Neuronal stem cell (in vitro differentiated cells): ENCODE results near the gene SLC25A44.

Experiments
- DNase-seq: peaks from one replicate; pipeline ENCODE4 v3.0.0-alpha.2; 2013; ENCODE audit warnings: low spot score
- H2AFZ ChIP-seq: one replicate; pipeline ENCODE4 v1.6.1; 2013; ENCODE audit warnings: mild to moderate bottlenecking, low read length, inconsistent platforms
- H2AK5ac ChIP-seq: 2 replicates; pipeline ENCODE4 v1.6.1; 2013; ENCODE audit warnings: low read depth, mild to moderate bottlenecking, inconsistent platforms, low read length, moderate library complexity, mixed read lengths
- H2BK120ac ChIP-seq: 2 replicates; pipeline ENCODE4 v1.6.1; 2013; ENCODE audit warnings: low read depth, mild to moderate bottlenecking, inconsistent platforms, low read length, moderate library complexity, mixed read lengths
- H2BK12ac ChIP-seq: one replicate; pipeline ENCODE4 v1.6.1; 2013; ENCODE audit warnings: low read length, inconsistent platforms
- H2BK15ac ChIP-seq: 2 replicates; pipeline ENCODE4 v1.6.1; 2013; ENCODE audit warnings: mild to moderate bottlenecking, low read length, inconsistent platforms, mixed read lengths
- H2BK5ac ChIP-seq: one replicate; pipeline ENCODE4 v1.6.1; 2013; ENCODE audit warnings: inconsistent platforms, mild to moderate bottlenecking, low read length, moderate library complexity
- H3K14ac ChIP-seq: one replicate; pipeline ENCODE4 v1.6.1; 2013; ENCODE audit warnings: low read length, inconsistent platforms
- H3K18ac ChIP-seq: 2 replicates; pipeline ENCODE4 v1.6.1; 2013; ENCODE audit warnings: low read length, inconsistent platforms
- H3K23ac ChIP-seq: 2 replicates; pipeline ENCODE4 v1.6.1; 2013; ENCODE audit warnings: low read depth, mild to moderate bottlenecking, mixed read lengths, low read length, inconsistent platforms; ENCODE audit not compliant: poor library complexity
- H3K27ac ChIP-seq: replicated peaks from 3 replicates; pipeline ENCODE4 v1.5.1; 2013; ENCODE audit warnings: low read length, inconsistent platforms
- H3K27me3 ChIP-seq, 3 experiments: 2 replicates each; pipeline ENCODE4 v1.6.1; 2013; ENCODE audit warnings: low read length in 3 of 3, mild to moderate bottlenecking in 2 of 3, inconsistent platforms in 1 of 3, low read depth in 1 of 3, mixed read lengths in 1 of 3, moderate library complexity in 1 of 3; ENCODE audit not compliant: control insufficient read depth in 3 of 3, insufficient read depth in 3 of 3
- H3K36me3 ChIP-seq, 2 donors: replicated peaks in 1 of 2; 2 replicates each; pipeline ENCODE4 v1.6.1; 2013; ENCODE audit warnings: low read length in 2 of 2; ENCODE audit not compliant: control insufficient read depth in 2 of 2, insufficient read depth in 2 of 2
- H3K4ac ChIP-seq: 2 replicates; pipeline ENCODE4 v1.6.1; 2013; ENCODE audit warnings: inconsistent platforms, mild to moderate bottlenecking, low read length, moderate library complexity
- H3K4me1 ChIP-seq, 2 donors: 1 replicate in 1 of 2; 2 replicates in 1 of 2; pipeline ENCODE4 v1.6.1; 2013; ENCODE audit warnings: low read length in 2 of 2, low read depth in 1 of 2; ENCODE audit not compliant: control insufficient read depth in 2 of 2, insufficient read depth in 1 of 2
- H3K4me2 ChIP-seq: one replicate; pipeline ENCODE4 v1.6.1; 2013; ENCODE audit warnings: mild to moderate bottlenecking, low read length, inconsistent platforms; ENCODE audit not compliant: insufficient read depth, poor library complexity, severe bottlenecking
- H3K4me3 ChIP-seq, 2 donors: 2 replicates each; pipeline ENCODE4 v1.5.1; 2013; ENCODE audit warnings: low read length in 2 of 2, mild to moderate bottlenecking in 2 of 2, inconsistent platforms in 1 of 2, moderate library complexity in 1 of 2
- H3K79me1 ChIP-seq: one replicate; pipeline ENCODE4 v1.6.1; 2013; ENCODE audit warnings: low read depth, mild to moderate bottlenecking, inconsistent platforms, low read length, moderate library complexity
- H3K9ac ChIP-seq: one replicate; pipeline ENCODE4 v1.6.1; 2013; ENCODE audit warnings: mild to moderate bottlenecking, low read depth, low read length, inconsistent platforms; ENCODE audit not compliant: poor library complexity
- H3K9me3 ChIP-seq, 2 donors: replicated peaks in 1 of 2; 2 replicates each; pipeline versions ENCODE3 to v1.6.1; 2013; ENCODE audit warnings: low read length in 2 of 2, mild to moderate bottlenecking in 2 of 2, inconsistent platforms in 1 of 2, low read depth in 1 of 2, mixed read lengths in 1 of 2, moderate library complexity in 1 of 2; ENCODE audit not compliant: control insufficient read depth in 2 of 2, insufficient read depth in 1 of 2
- H4K8ac ChIP-seq: one replicate; pipeline ENCODE4 v1.6.1; 2013; ENCODE audit warnings: low read depth, mild to moderate bottlenecking, inconsistent platforms, low read length, moderate library complexity
- H4K91ac ChIP-seq: one replicate; pipeline ENCODE4 v1.6.1; 2013; ENCODE audit warnings: low read length, low read depth, mild to moderate bottlenecking, inconsistent platforms; ENCODE audit not compliant: poor library complexity
- WGBS, 2 donors: extraction: QIAGEN DNeasy Blood & Tissue Kit; methylation state at CpG; one replicate each; pipeline ENCODE4 v1.1.7; 2013; ENCODE audit warnings: missing lambda C conversion rate in 2 of 2, mixed read lengths in 1 of 2; ENCODE audit not compliant: insufficient read length in 2 of 2, insufficient replicate concordance in 1 of 2; ENCODE audit errors: extremely low coverage in 2 of 2; 5-methylcytosine and 5-hydroxymethylcytosine counted together

SLC25A44 gene

DNA sequence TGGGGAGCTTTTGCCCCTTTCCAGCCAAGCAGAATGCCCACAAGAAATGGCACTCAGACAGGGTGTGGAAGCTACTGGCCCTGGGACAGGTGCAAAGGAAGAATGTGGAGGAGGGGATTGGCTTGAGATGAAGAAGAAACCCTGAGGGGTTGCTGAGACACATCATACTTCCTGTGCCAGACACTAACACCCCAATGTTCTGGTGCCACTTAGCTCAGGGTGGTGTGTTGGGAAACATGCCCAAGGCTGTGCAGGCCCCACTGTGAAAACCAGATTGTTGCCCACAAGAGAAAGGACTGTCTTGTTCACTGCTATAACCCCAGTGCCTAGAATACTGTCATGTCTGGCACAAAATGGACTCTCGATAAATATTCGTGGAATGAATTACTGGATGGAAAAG is 63.8 kb downstream of the SLC25A44 start:
- H3K9me3 ChIP-seq = no peaks in the 10 kb centered on the region
- H3K4me2 ChIP-seq = no peak overlapping the region
- H3K4me1 ChIP-seq = no peaks in the 10 kb centered on the region
- H3K4me3 ChIP-seq = no peak overlapping the region
- no peak overlapping the region for H3K18ac ChIP-seq
- H4K91ac ChIP-seq = no peak overlapping the region
- peaks cover 0 to 2% (median 0%) of the 10 kb centered on the region in 3 experiments for H3K27me3 ChIP-seq
- H2AFZ ChIP-seq = no peak overlapping the region
- no peak for DNase-seq
- H2BK15ac ChIP-seq = no peak overlapping the region
- no peak overlapping the region for H3K23ac ChIP-seq
- no peak overlapping the region for H2BK5ac ChIP-seq
- peaks cover 2% of the 10 kb centered on the region for H3K79me1 ChIP-seq
- H3K14ac ChIP-seq = no peak overlapping the region
- no peak overlapping the region for H2AK5ac ChIP-seq
- no peak overlapping the region for H3K4ac ChIP-seq
- WGBS, 2 donors = no CpG with 5 or more reads among the region's 2 CpGs
- no peak overlapping the region for H3K9ac ChIP-seq
- H3K36me3 ChIP-seq = peaks cover 58 to 88% of the 10 kb centered on the region in 2 donors
- H2BK120ac ChIP-seq = no peak overlapping the region
- H2BK12ac ChIP-seq = no peak overlapping the region
- no peak overlapping the region for H3K27ac ChIP-seq
- no peak overlapping the region for H4K8ac ChIP-seq

DNA sequence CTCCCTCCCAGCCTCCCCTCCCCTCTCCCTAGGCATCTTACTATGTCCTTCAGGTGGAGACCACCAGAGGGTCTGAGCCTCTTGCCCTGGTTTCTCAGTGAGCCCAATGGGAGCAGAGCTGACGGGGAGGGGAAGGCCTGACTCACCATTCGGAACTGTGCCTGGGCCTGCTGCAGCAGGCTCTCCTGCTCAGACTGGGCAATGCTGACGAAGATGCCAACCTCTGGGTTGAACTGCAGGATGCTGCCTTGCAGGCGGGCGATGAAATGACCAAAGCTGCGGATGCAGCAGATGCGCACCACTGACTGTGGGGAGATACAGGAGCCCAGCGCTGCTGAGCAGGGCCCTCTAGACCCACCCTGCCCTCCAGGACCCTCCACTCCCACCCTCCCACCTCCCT is 65.0 kb downstream of the SLC25A44 start:
- no peak for DNase-seq
- Histone ChIP-seq H3K23ac (no peak overlapping the region), H2AK5ac (no peak overlapping the region), H3K14ac (no peak overlapping the region), H3K27ac (no peak overlapping the region), H3K18ac (no peak overlapping the region), H3K4me2 (no peak overlapping the region), H2BK120ac (no peak overlapping the region), H2BK15ac (no peak overlapping the region), H3K9ac (no peak overlapping the region), H3K9me3 (no peaks in the 10 kb centered on the region), H2BK5ac (no peak overlapping the region), H2AFZ (no peak overlapping the region), H2BK12ac (no peak overlapping the region), H3K27me3 (peaks cover 0 to 2% (median 0%) of the 10 kb centered on the region in 3 experiments), H3K79me1 (peaks cover 3% of the 10 kb centered on the region), H3K4me1 (no peaks in the 10 kb centered on the region), H4K8ac (no peak overlapping the region), H3K4ac (no peak overlapping the region), H3K4me3 (no peak overlapping the region), H3K36me3 (peaks cover 55 to 88% of the 10 kb centered on the region in 2 donors), H4K91ac (no peak overlapping the region)
- no CpG with 5 or more reads among the region's 8 CpGs for WGBS, 2 donors

DNA sequence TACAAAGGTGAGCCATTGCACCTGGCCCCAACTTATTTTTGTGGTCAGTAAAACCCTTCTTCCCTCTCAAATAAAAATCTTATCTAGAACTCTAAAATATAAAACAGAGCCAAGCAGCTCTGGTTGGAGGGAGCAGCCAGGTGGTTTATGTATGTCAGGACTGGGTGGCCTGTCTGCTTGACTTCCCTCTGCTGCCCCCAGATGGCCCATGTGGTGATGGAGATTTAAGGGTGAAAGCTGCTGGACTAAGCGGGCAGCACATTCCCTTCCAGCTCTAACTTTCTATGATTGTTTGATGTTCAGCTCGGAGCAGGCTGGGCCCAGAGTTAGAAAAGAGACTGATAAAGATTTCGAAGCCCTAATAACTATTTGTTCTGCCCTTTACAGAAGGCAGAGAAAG is 65.9 kb downstream of the SLC25A44 start:
- H3K4ac ChIP-seq = no peak overlapping the region
- no peak overlapping the region for H2AK5ac ChIP-seq
- no CpG with 5 or more reads among the region's 3 CpGs for WGBS, 2 donors
- H2BK120ac ChIP-seq = no peak overlapping the region
- H3K36me3 ChIP-seq = peaks cover 55 to 88% of the 10 kb centered on the region in 2 donors
- no peak for DNase-seq
- H3K27ac ChIP-seq = no peak overlapping the region
- H4K91ac ChIP-seq = no peak overlapping the region
- H3K4me1 ChIP-seq = no peaks in the 10 kb centered on the region
- H3K4me3 ChIP-seq = no peak overlapping the region
- no peak overlapping the region for H3K18ac ChIP-seq
- H3K9me3 ChIP-seq = no peaks in the 10 kb centered on the region
- H3K9ac ChIP-seq = no peak overlapping the region
- peaks cover 3% of the 10 kb centered on the region for H3K79me1 ChIP-seq
- H2AFZ ChIP-seq = no peak overlapping the region
- no peak overlapping the region for H4K8ac ChIP-seq
- no peak overlapping the region for H3K14ac ChIP-seq
- no peak overlapping the region for H3K23ac ChIP-seq
- no peak overlapping the region for H2BK15ac ChIP-seq
- H2BK5ac ChIP-seq = no peak overlapping the region
- no peak overlapping the region for H2BK12ac ChIP-seq
- H3K4me2 ChIP-seq = no peak overlapping the region
- peaks cover 0 to 2% (median 0%) of the 10 kb centered on the region in 3 experiments for H3K27me3 ChIP-seq

DNA sequence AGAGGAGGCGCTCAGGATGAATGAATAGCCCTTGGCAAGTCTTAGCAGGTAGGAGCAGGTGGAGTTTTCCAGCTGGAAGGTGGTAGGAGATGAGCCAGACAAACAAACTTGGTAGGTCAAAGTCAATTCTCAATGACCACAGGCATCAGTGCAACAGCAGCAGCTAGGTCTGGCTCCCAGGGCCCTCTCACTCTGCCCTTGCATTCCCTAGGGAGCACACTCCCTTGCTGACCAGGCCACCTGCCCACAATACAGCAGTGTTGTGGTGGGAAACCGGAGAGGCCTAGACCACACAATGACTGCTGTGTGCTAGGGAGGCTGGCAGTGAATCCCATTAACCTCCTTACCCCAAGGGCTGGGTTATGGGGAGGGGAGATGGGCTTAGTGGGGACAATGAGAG is 67.0 kb downstream of the SLC25A44 start:
- Histone ChIP-seq H3K27me3 (peaks cover 0 to 2% (median 0%) of the 10 kb centered on the region in 3 experiments), H2AK5ac (no peak overlapping the region), H3K4me3 (no peak overlapping the region), H2BK15ac (no peak overlapping the region), H2BK5ac (no peak overlapping the region), H3K4me2 (no peak overlapping the region), H3K23ac (no peak overlapping the region), H3K36me3 (peaks cover 63 to 94% of the 10 kb centered on the region in 2 donors), H2AFZ (no peak overlapping the region), H3K27ac (no peak overlapping the region), H4K8ac (no peak overlapping the region), H2BK12ac (no peak overlapping the region), H3K4me1 (no peaks in the 10 kb centered on the region), H3K9me3 (no peaks in the 10 kb centered on the region), H2BK120ac (no peak overlapping the region), H3K14ac (no peak overlapping the region), H3K18ac (no peak overlapping the region), H3K9ac (no peak overlapping the region), H4K91ac (no peak overlapping the region), H3K79me1 (peaks cover 3% of the 10 kb centered on the region), H3K4ac (no peak overlapping the region)
- WGBS, 2 donors = no CpG with 5 or more reads among the region's 2 CpGs
- DNase-seq = no peak
